ENCODE results near the gene MBP.

Gene MBP

GRCh38 chr18:77151033-77151771, 18.6 kb upstream of the MBP start:
- DNase-seq: no peak

- no peak for DNase-seq
Observed at GRCh38 chr18:77150588-77150987, 18.0 kb upstream of the MBP start.

- DNase-seq: no peak
Observed at GRCh38 chr18:77148289-77148688, 15.7 kb upstream of the MBP start.

GRCh38 chr18:77147418-77147852, 14.9 kb upstream of the MBP start:
- DNase-seq: no peak

GRCh38 chr18:77146249-77147080, 13.9 kb upstream of the MBP start:
- no peak for DNase-seq

- DNase-seq: no peak
Observed at GRCh38 chr18:77145364-77145901, 12.8 kb upstream of the MBP start.

GRCh38 chr18:77144451-77145118, 12.0 kb upstream of the MBP start:
- no peak for DNase-seq

- no peak for DNase-seq
Observed at GRCh38 chr18:77144046-77144445, 11.5 kb upstream of the MBP start.

- DNase-seq: no peak
Observed at GRCh38 chr18:77143196-77143595, 10.6 kb upstream of the MBP start.

GRCh38 chr18:77141401-77142118, 9.0 kb upstream of the MBP start:
- DNase-seq: no peak

- no peak for DNase-seq
Observed at GRCh38 chr18:77140439-77141109, 8.0 kb upstream of the MBP start.

GRCh38 chr18:77140030-77140429, 7.4 kb upstream of the MBP start:
- no peak for DNase-seq

GRCh38 chr18:77139619-77140018, 7.0 kb upstream of the MBP start:
- DNase-seq: no peak

GRCh38 chr18:77138270-77138669, 5.7 kb upstream of the MBP start:
- no peak for DNase-seq

- DNase-seq: no peak
Observed at GRCh38 chr18:77137851-77138250, 5.3 kb upstream of the MBP start.

- DNase-seq: no peak
Observed at GRCh38 chr18:77136871-77137665, 4.5 kb upstream of the MBP start.

GRCh38 chr18:77136076-77136718, 3.6 kb upstream of the MBP start:
- DNase-seq: no peak

- DNase-seq: no peak
Observed at GRCh38 chr18:77135339-77136075, 2.9 kb upstream of the MBP start.

- DNase-seq: no peak
Observed at GRCh38 chr18:77134611-77135010, 2.0 kb upstream of the MBP start.
